Activated T-helper 17 cell treated with anti-CD3 and anti-CD28 coated beads, Interleukin-2, amount 50 U/mL, for 72 hours (primary cell): ENCODE data around the gene RWDD3. TPM values are rescaled to one million over a fixed set of nuclear protein-coding genes. Genes with fewer than 3 reads are reported as not detected.

ENCODE experiments used
- ATAC-seq: fragments of 150-1000 bp; cut with Tn5 transposase; replicated peaks from 2 replicates; pipeline ENCODE4 v1.10.0; 2021; ENCODE audit warnings: mild to moderate bottlenecking, moderate library complexity
- H3K27ac Mint-ChIP-seq: one replicate; pipeline ENCODE4 v1.8.0; 2022; ENCODE audit warnings: mixed read lengths
- H3K27me3 Mint-ChIP-seq: one replicate; pipeline ENCODE4 v1.8.0; 2022; ENCODE audit warnings: mixed read lengths
- H3K36me3 Mint-ChIP-seq: one replicate; pipeline ENCODE4 v1.8.0; 2022; ENCODE audit warnings: low read depth, mild to moderate bottlenecking, mixed read lengths
- H3K4me1 Mint-ChIP-seq: one replicate; pipeline ENCODE4 v1.8.0; 2022; ENCODE audit warnings: mixed read lengths
- H3K4me3 Mint-ChIP-seq: one replicate; pipeline ENCODE4 v1.8.0; 2022; ENCODE audit warnings: mild to moderate bottlenecking, mixed read lengths
- H3K9me3 Mint-ChIP-seq: one replicate; pipeline ENCODE4 v1.8.0; 2022; ENCODE audit warnings: mixed read lengths
- total RNA-seq, 2 donors: library from RNA; stranded (reverse); gene quantifications; one replicate each; pipeline ENCODE4 v1.2.3, GENCODE V29; 2022

The RWDD3 gene, protein sequence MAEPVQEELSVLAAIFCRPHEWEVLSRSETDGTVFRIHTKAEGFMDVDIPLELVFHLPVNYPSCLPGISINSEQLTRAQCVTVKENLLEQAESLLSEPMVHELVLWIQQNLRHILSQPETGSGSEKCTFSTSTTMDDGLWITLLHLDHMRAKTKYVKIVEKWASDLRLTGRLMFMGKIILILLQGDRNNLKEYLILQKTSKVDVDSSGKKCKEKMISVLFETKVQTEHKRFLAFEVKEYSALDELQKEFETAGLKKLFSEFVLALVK
- 10 to 100 TPM; 10.0 to 12.7 TPM for total RNA-seq

DNA sequence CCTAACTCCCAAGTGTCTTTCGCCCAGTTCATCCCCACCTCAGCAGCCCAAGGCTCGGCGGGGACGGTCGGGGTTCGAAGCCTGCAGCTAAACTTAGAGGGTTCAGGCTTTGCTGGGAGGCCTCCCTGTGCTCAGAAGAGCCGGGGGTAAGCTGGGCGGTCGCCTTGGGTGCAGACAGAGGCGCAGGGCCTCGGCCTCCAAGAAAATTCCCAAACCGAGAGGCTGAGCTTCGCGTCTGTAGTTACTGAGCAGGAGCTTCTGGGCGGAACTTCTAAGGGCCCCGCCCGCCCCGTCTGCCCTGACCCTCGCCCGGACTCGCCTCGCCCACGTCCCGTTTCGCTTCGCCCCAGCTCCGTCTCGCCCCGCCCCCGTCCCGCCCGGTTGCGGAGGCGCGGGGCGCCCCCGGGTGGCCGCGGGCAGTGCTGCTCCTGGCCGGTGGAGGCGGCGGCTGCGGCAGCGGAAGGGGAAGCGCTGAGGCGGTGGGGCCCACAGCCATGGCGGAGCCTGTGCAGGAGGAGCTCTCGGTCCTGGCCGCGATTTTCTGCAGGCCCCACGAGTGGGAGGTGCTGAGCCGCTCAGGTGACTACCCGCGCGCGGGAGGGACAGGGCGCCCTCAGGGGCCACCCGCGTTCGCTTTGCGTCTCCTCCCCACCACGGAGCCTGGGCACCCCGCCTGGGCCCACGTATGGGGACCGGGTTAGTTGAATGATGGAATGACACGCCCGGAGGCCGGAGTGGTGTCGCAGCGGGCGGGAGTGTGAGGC lies at the start of gene RWDD3:
Gene RWDD3, plus strand, starts transcription at position 474 of the 764 bp plus-strand sequence. Its CDS starts 21 bp downstream, at position 495.
- peaks cover 17% of the 10 kb centered on the region for H3K4me1 Mint-ChIP-seq
- peak within 1 kb of the TSS; percentile 83 for H3K4me3 Mint-ChIP-seq
- peak within 1 kb of the TSS; percentile 88 for H3K27ac Mint-ChIP-seq
- peaks cover 13% of the 10 kb centered on the region for H3K27me3 Mint-ChIP-seq
- H3K36me3 Mint-ChIP-seq: peaks cover 4% of the 10 kb centered on the region
- peak; percentile 95 for ATAC-seq
- H3K9me3 Mint-ChIP-seq: no peaks in the 10 kb centered on the region

DNA sequence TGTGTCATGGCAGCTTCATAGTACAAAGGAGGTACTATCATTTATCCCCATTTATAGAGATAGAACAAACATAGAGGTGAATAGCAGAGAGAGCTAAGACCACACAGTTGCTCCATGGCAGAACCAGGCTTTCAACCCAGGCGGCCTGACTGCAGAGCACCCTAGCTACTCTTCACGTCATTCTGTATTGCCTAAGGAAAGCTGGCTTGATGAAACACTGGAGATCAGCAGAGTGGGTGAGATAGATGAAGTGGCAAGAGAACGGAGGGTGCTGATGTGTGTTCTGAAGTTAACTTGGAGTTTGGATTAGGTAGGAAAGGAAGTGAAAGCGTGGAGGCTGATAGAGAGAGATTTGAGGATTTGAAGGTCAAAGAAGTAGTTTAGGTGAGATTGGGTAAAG lies 47.9 kb upstream of the RWDD3 start:
- H3K36me3 Mint-ChIP-seq: no peaks in the 10 kb centered on the region
- H3K27ac Mint-ChIP-seq: no peak overlapping the region
- peaks cover 18% of the 10 kb centered on the region for H3K27me3 Mint-ChIP-seq
- no peak for ATAC-seq
- no peak overlapping the region for H3K4me3 Mint-ChIP-seq
- peaks cover 3% of the 10 kb centered on the region for H3K9me3 Mint-ChIP-seq
- no peaks in the 10 kb centered on the region for H3K4me1 Mint-ChIP-seq

DNA sequence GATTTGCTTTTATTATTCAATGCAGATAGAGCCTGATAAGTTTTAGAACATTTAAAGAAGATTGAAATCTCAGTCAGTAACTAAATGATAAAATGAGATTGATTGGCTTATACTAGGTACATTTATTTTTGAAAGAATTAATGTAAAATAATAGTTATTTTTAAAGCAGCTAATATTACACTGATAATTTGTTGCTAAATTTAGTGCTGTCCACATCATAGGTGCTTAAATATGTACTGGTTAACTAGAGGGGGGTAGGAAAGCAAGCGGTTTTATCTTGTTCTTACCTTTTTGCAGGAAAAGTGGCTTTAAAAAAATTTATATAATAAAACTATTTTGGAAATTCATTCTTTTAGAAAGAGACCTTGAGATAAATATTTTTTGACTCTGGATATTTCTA lies 40.4 kb upstream of the RWDD3 start:
- H3K4me1 Mint-ChIP-seq: no peaks in the 10 kb centered on the region
- H3K4me3 Mint-ChIP-seq: no peak overlapping the region
- H3K27ac Mint-ChIP-seq: no peak overlapping the region
- no peaks in the 10 kb centered on the region for H3K9me3 Mint-ChIP-seq
- no peak for ATAC-seq
- H3K36me3 Mint-ChIP-seq: no peaks in the 10 kb centered on the region
- peaks cover 10% of the 10 kb centered on the region for H3K27me3 Mint-ChIP-seq

DNA sequence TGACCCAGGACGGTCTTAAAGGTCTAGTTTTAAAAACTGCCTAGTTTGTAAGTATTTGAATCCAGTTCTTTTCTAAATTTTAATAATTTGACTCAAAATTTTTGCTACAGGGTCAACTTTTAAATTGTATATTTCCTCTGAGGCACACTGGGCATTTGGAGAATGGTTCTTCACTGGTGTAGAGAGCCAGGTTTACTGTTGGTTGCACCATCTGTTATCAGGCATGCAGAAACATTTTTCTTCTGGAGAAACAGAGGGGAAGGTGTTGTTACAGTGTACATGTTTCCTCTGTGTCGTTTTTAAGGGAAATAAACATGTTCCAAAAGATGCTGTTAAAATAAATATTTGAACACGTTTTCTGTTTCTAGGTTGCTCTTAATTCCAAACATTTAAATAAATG lies 39.0 kb upstream of the RWDD3 start:
- H3K4me3 Mint-ChIP-seq: no peak overlapping the region
- H3K36me3 Mint-ChIP-seq: no peaks in the 10 kb centered on the region
- no peak overlapping the region for H3K27ac Mint-ChIP-seq
- no peaks in the 10 kb centered on the region for H3K9me3 Mint-ChIP-seq
- no peak for ATAC-seq
- no peaks in the 10 kb centered on the region for H3K4me1 Mint-ChIP-seq
- H3K27me3 Mint-ChIP-seq: peaks cover 7% of the 10 kb centered on the region

DNA sequence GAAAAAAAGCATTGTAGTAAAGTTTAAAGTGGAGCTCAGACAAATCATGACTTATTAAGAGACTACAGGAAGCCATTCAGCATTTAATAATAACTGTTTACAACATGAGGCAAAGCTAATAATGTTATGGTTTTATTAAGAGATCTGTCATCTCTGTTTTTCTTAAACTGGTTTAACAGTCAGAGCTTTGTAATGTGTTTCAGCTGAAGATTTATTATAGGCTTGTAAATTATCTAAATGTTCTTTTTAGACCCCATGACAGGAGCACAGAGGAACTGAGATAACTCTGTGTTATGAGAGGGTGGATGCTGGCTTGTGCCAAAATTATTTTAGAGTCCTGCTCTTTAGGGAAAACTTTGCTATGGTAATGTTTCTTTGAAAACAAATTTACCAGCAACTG lies 38.0 kb upstream of the RWDD3 start:
- no peaks in the 10 kb centered on the region for H3K36me3 Mint-ChIP-seq
- no peak overlapping the region for H3K27ac Mint-ChIP-seq
- no peak overlapping the region for H3K4me3 Mint-ChIP-seq
- H3K27me3 Mint-ChIP-seq: peaks cover 7% of the 10 kb centered on the region
- no peaks in the 10 kb centered on the region for H3K9me3 Mint-ChIP-seq
- H3K4me1 Mint-ChIP-seq: no peaks in the 10 kb centered on the region
- no peak for ATAC-seq

DNA sequence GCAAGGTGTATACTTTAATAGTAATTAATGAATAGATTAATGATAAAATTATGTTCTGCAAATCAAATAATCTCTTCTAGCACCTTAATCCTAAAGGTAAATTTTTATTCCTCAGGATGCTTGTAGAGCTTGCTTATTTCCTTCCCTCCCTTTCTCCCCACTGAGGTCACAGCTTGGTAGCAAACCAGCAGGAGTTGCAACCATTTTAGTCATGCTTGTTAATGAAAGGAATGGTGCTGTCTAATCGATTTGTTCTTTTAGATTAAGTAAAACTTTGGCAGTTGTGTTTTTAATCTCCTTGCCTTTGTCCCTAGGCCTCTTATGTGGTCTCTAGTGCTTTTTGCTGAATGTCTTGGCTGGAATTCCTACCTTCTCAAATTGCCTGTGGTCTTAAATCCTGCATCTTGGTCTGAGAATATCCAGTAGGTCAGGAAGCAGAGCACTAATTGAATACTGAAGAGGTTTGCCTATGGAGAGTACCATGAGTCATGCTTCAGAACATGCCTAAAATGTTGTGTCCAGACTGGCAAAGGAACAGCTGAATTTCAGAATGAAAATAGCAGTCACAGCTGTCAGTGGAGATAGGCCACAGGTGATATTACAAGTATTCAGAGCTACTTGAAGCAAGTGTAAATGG lies 36.3 kb upstream of the RWDD3 start:
- ATAC-seq: no peak
- Mint-ChIP-seq H3K4me3 (no peak overlapping the region), H3K27ac (no peak overlapping the region), H3K4me1 (no peaks in the 10 kb centered on the region), H3K36me3 (no peaks in the 10 kb centered on the region), H3K27me3 (peaks cover 7% of the 10 kb centered on the region), H3K9me3 (no peaks in the 10 kb centered on the region)

DNA sequence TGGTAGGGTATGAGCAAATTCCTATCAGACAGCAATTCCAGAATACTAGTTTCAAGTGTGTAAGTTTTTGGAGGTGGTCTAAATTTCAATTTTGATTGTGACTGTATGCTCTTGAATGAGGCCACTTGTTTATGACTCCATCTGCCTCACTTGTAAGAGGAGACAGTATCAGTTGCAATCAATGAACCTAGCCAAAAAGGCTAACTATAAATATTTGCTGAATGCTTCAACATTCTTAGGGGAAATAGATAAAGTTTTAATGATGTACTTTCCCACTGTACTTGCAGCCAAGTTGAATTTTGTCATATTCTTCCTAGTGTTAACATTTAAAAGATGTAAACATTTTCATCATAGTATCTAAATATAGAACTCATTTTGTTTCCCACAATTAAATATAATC lies 32.1 kb upstream of the RWDD3 start:
- H3K36me3 Mint-ChIP-seq: no peaks in the 10 kb centered on the region
- H3K9me3 Mint-ChIP-seq: peaks cover 3% of the 10 kb centered on the region
- no peak for ATAC-seq
- no peaks in the 10 kb centered on the region for H3K4me1 Mint-ChIP-seq
- no peak overlapping the region for H3K4me3 Mint-ChIP-seq
- H3K27me3 Mint-ChIP-seq: peaks cover 7% of the 10 kb centered on the region
- no peak overlapping the region for H3K27ac Mint-ChIP-seq

DNA sequence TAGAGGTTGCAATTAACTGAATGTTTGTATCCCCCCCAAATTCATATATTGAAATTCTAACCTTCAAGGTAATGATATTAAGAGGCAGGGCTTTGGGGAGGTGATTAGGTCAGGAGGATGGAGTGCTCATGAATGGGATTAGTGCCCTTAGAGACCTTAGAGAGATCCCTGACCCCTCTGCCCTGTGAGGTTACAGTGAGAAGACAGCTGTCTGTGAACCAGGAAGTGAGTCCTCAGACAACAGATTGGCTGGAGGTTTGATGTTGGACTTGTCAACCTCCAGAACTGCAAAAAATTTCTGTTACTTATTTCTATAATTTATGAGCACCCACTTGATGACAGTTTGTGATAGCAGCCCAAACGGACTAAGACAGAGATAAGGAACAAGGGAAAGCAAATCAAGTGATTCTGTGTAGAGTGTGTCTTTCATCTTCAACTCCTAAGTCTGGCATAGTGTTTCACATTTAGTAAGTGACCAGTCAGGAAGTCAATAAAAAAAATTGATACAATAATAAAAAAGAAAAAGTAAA lies 30.0 kb upstream of the RWDD3 start:
- ATAC-seq: no peak
- Mint-ChIP-seq H3K36me3 (no peaks in the 10 kb centered on the region), H3K4me3 (no peak overlapping the region), H3K9me3 (peaks cover 3% of the 10 kb centered on the region), H3K4me1 (no peaks in the 10 kb centered on the region), H3K27me3 (peaks cover 3% of the 10 kb centered on the region), H3K27ac (no peak overlapping the region)

DNA sequence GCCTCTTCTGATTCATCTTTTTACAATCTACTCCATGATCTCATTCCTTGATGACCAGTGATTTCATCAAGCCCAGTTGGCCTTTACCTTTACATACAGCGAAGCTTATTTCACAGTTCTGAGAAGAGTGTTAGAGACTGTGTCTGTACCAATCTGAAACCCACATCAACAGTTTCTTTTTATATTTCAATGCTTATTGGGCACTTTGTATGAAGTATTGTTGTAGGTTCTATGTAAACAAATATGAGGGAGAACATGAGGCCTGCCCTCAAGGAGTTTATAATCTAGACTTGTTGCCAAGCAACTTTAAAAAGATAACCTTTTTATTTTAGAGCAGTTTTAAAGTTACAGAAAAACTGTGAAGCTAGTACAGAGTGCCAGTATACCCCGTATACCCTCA lies 27.5 kb upstream of the RWDD3 start:
- H3K36me3 Mint-ChIP-seq: no peaks in the 10 kb centered on the region
- no peak overlapping the region for H3K4me3 Mint-ChIP-seq
- no peaks in the 10 kb centered on the region for H3K27me3 Mint-ChIP-seq
- no peaks in the 10 kb centered on the region for H3K4me1 Mint-ChIP-seq
- peaks cover 3% of the 10 kb centered on the region for H3K9me3 Mint-ChIP-seq
- H3K27ac Mint-ChIP-seq: no peak overlapping the region
- no peak for ATAC-seq

DNA sequence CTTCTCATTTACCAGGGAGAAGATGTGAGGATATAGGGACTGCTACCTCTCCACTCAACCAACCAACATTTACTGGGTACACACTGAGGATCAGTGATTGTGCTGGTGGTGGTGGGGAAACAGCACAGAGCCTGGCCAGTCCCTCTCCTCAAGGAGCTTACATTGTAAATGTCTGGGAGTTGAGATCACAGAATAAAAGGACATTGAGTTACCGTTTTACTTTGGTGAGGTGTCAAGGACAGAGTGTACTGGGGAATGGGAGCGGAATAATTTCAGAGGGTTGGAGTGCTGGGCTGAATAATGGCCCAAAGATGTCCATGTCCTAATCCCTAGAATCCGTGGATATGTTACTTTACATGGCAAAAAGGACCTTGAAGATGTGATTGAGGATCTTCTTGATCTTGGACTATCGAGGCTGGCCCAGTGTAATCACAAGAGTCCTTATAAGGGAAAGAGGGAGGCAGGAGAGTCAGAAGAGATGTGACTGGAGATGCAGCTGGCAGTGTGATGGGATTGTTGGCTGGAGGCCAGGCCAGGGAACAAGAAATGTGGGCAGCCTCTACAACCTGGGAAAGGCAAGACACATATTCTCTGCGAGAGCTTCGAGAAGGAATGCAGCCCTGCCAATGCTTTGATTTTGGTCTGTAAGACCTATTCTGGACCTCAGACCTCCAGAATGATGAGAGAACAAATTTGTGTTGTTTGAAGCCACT lies 26.6 kb upstream of the RWDD3 start:
- no peaks in the 10 kb centered on the region for H3K27me3 Mint-ChIP-seq
- H3K4me3 Mint-ChIP-seq: no peak overlapping the region
- no peak for ATAC-seq
- no peak overlapping the region for H3K27ac Mint-ChIP-seq
- no peaks in the 10 kb centered on the region for H3K36me3 Mint-ChIP-seq
- H3K4me1 Mint-ChIP-seq: no peaks in the 10 kb centered on the region
- H3K9me3 Mint-ChIP-seq: peaks cover 3% of the 10 kb centered on the region

DNA sequence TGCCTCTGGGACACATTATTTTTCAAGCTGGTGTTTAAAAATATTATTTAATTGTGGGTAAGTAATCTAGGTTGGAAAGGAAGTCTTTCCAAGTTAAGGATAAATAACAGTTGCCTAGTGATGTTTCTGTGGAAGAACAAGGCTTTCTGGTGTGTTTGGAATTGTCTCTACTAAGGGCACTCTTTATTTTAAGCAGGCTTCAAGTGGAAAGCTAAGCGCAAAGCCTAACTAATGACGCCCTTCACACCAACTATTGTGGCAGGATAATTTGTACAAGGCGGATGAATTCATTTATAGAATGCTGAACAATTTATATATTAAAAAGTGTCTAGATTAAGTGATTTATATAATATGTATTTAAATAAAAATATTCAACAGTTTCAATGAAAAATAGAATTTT lies 25.1 kb upstream of the RWDD3 start:
- no peaks in the 10 kb centered on the region for H3K27me3 Mint-ChIP-seq
- peaks cover 3% of the 10 kb centered on the region for H3K9me3 Mint-ChIP-seq
- no peaks in the 10 kb centered on the region for H3K4me1 Mint-ChIP-seq
- no peak overlapping the region for H3K4me3 Mint-ChIP-seq
- no peak overlapping the region for H3K27ac Mint-ChIP-seq
- H3K36me3 Mint-ChIP-seq: no peaks in the 10 kb centered on the region
- ATAC-seq: no peak

DNA sequence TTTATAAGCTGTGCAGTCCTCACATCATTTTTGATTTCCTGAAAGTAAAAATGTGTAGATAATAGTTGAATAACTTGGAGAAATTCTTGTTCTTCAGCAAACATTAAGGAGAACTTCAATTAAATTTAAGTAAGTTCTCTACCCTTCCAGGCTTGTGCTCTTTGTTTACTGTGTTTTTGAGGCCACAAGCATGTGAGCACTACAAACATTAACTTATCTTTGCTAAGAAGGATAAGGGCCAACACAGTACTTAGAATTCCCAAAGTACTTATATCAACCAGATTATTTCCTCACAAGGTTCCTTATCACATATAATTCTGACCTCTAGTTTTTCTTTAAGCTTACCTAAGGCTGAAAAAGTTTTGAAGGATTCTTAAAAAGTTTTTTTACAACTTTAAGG lies 24.7 kb upstream of the RWDD3 start:
- H3K27ac Mint-ChIP-seq: no peak overlapping the region
- ATAC-seq: no peak
- no peaks in the 10 kb centered on the region for H3K4me1 Mint-ChIP-seq
- H3K36me3 Mint-ChIP-seq: no peaks in the 10 kb centered on the region
- H3K4me3 Mint-ChIP-seq: no peak overlapping the region
- H3K9me3 Mint-ChIP-seq: peaks cover 3% of the 10 kb centered on the region
- no peaks in the 10 kb centered on the region for H3K27me3 Mint-ChIP-seq

DNA sequence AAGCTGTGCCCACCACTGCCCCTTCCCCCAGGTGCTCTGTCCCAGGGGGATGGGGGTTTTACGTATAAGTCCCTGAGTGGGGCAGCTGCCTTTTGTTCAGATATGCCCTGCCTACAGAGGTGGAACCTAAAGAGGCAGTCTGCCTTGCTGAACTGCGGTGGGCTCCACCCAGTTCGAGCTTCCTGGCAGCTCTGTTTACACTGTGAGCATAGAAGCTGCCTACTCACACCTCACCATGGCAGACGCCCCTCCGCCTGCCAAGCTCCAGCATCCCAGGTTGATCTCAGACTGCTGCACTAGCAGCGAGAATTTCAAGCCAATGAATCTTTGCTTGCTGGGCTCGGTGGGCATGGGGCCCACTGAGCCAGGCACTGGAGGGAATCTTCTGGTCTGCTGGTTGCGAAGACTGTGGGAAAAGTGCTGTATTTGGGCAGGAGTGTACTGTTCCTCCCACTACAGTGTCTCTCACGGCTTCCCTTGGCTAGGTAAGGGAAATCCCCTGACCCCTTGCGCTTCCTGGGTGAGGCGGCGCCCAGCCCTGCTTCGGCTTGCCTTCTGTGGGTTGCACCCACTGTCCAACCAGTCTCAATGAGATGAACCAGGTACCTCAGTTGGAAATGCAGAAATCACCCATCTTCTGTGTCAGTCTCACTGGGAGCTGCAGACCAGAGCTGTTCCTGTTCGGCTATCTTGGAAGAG lies 17.6 kb upstream of the RWDD3 start:
- no peaks in the 10 kb centered on the region for H3K36me3 Mint-ChIP-seq
- no peaks in the 10 kb centered on the region for H3K4me1 Mint-ChIP-seq
- H3K9me3 Mint-ChIP-seq: no peaks in the 10 kb centered on the region
- no peak overlapping the region for H3K4me3 Mint-ChIP-seq
- H3K27ac Mint-ChIP-seq: no peak overlapping the region
- H3K27me3 Mint-ChIP-seq: peaks cover 26% of the 10 kb centered on the region
- no peak for ATAC-seq

DNA sequence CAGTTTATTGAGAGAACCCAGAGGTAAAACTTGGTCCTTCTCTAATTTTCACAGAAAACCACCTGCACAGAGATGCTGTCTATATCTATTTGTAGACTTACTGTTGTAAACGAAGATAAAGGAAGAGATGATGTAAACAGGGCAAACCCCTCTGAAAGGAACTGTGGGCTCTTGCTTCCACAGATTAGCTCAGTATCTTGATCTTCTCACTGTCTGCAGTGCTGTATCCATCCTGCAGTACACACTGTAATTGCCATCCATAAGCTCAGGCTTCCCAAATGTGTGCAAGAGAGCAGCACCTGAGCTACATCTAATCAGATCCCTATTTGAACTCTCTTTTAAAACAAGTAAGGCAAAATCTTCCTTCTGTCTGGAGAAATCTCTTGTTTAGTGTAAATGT lies 16.6 kb upstream of the RWDD3 start:
- Mint-ChIP-seq H3K36me3 (no peaks in the 10 kb centered on the region), H3K27ac (no peak overlapping the region), H3K9me3 (no peaks in the 10 kb centered on the region), H3K4me3 (no peak overlapping the region), H3K27me3 (peaks cover 26% of the 10 kb centered on the region), H3K4me1 (no peaks in the 10 kb centered on the region)
- no peak for ATAC-seq
